HepG2 (cell line): Measurements from ENCODE around the gene ZNF697. TPM values are rescaled to one million over a fixed set of nuclear protein-coding genes. Genes with fewer than 3 reads are reported as not detected.

ENCODE experiments used
- AHDC1 ChIP-seq: sonication (generic); formaldehyde crosslinking; IDR thresholded peaks from 2 replicates; pipeline ENCODE4 v1.5.1; 2020; ENCODE audit warnings: mild to moderate bottlenecking, missing genetic modification reagents, borderline replicate concordance
- BRF2 ChIP-seq: sonication (generic); formaldehyde crosslinking; IDR thresholded peaks from 2 replicates; pipeline ENCODE4 v1.8.1; 2022; ENCODE audit warnings: mild to moderate bottlenecking, missing genetic modification reagents
- EP300 ChIP-seq, 3 experiments: sonication (generic) in 1 of 3; formaldehyde crosslinking in 1 of 3; IDR thresholded peaks; 2 replicates each; pipeline versions ENCODE4 v1.5.1 to v1.6.1; 2011 to 2020; ENCODE audit warnings: low read depth in 2 of 3, low read length in 2 of 3, borderline replicate concordance in 1 of 3, improper control_type of control experiment in 1 of 3, mild to moderate bottlenecking in 1 of 3, missing genetic modification reagents in 1 of 3, moderate library complexity in 1 of 3
- FOSL1 ChIP-seq: sonication (generic); formaldehyde crosslinking; IDR thresholded peaks from 2 replicates; pipeline ENCODE4 v1.9.0; 2021; ENCODE audit warnings: missing genetic modification reagents, borderline replicate concordance
- MIER2 ChIP-seq: IDR thresholded peaks from 2 replicates; pipeline ENCODE4 v1.6.1; 2016; ENCODE audit warnings: missing biosample characterization, missing genetic modification reagents
- MXI1 ChIP-seq: IDR thresholded peaks from 3 replicates; pipeline ENCODE4 v1.6.1; 2012; ENCODE audit warnings: low read depth, low read length, inconsistent platforms, borderline replicate concordance
- PAWR ChIP-seq: sonication (generic); formaldehyde crosslinking; IDR thresholded peaks from 2 replicates; pipeline ENCODE4 v1.4.0; 2020; ENCODE audit warnings: missing genetic modification reagents, mild to moderate bottlenecking, borderline replicate concordance
- PCBP1 ChIP-seq: fragments of 200-400 bp; formaldehyde crosslinking; IDR thresholded peaks from 2 replicates; pipeline ENCODE4 v1.6.1; 2017; ENCODE audit warnings: mild to moderate bottlenecking, low read depth, low read length, borderline replicate concordance
- RFXAP ChIP-seq: sonication (generic); formaldehyde crosslinking; IDR thresholded peaks from 2 replicates; pipeline ENCODE4 v1.4.0; 2020; ENCODE audit warnings: missing genetic modification reagents, borderline replicate concordance
- SIX1 ChIP-seq: sonication (generic); formaldehyde crosslinking; IDR thresholded peaks from 2 replicates; pipeline ENCODE4 v1.4.0; 2020; ENCODE audit warnings: missing genetic modification reagents, borderline replicate concordance
- SNRNP70 ChIP-seq: fragments of 200-400 bp; formaldehyde crosslinking; IDR thresholded peaks from 2 replicates; pipeline ENCODE4 v1.6.1; 2017; ENCODE audit warnings: mild to moderate bottlenecking, low read depth, low read length, moderate library complexity
- SP140L ChIP-seq: sonication (generic); formaldehyde crosslinking; IDR thresholded peaks from 2 replicates; pipeline ENCODE4 v1.4.0; 2020; ENCODE audit warnings: missing genetic modification reagents, borderline replicate concordance
- SRSF4 ChIP-seq: fragments of 200-400 bp; formaldehyde crosslinking; IDR thresholded peaks from one replicate; pipeline ENCODE4 v1.6.1; 2018; ENCODE audit warnings: mild to moderate bottlenecking, low read depth, low read length, moderate library complexity; ENCODE audit not compliant: poor library complexity, severe bottlenecking
- TEAD3 ChIP-seq: optimal IDR thresholded peaks from 2 replicates; pipeline ENCODE3; 2016; ENCODE audit warnings: borderline replicate concordance
- YEATS2 ChIP-seq: sonication (generic); formaldehyde crosslinking; IDR thresholded peaks from 2 replicates; pipeline ENCODE4 v1.4.0; 2020; ENCODE audit warnings: missing genetic modification reagents, borderline replicate concordance
- ZNF160 ChIP-seq: sonication (generic); formaldehyde crosslinking; IDR thresholded peaks from 2 replicates; pipeline ENCODE4 v1.8.0; 2022; ENCODE audit warnings: mild to moderate bottlenecking, inconsistent platforms, missing genetic modification reagents
- ZNF704 ChIP-seq: sonication (generic); formaldehyde crosslinking; IDR thresholded peaks from 2 replicates; pipeline ENCODE4 v1.8.1; 2023; ENCODE audit warnings: mild to moderate bottlenecking, inconsistent platforms, moderate library complexity, missing genetic modification reagents, borderline replicate concordance
- ZNF816 ChIP-seq: sonication (generic); formaldehyde crosslinking; IDR thresholded peaks from 2 replicates; pipeline ENCODE4 v1.8.0; 2022; ENCODE audit warnings: missing genetic modification reagents, mild to moderate bottlenecking, borderline replicate concordance
- ZNF878 ChIP-seq: sonication (generic); formaldehyde crosslinking; IDR thresholded peaks from 2 replicates; pipeline ENCODE4 v1.8.1; 2023; ENCODE audit warnings: mild to moderate bottlenecking, missing genetic modification reagents, moderate library complexity
- polyA plus RNA-seq, 8 experiments: library from polyadenylated mRNA; depleted of rRNA in 3 of 8; stranded (reverse) in 7 of 8; unstranded in 1 of 8; fragments of >200 nt; fragmentation: Illumina TruSeq in 4 of 8; extraction: Trizol in 4 of 8; gene quantifications; 2 replicates each; pipeline versions ENCODE4 v1.2.1 to v1.2.3, GENCODE V29; 2011 to 2016; ENCODE audit warnings: low read depth in 4 of 8, missing spikeins in 1 of 8, mixed read lengths in 1 of 8; ENCODE audit not compliant: insufficient read depth in 1 of 8
- total RNA-seq, 5 experiments: library from RNA; depleted of rRNA; stranded (reverse); fragments of >200 nt; fragmentation: Illumina TruSeq; extraction: Trizol; gene quantifications; 2 replicates each; pipeline ENCODE4 v1.2.3, GENCODE V29; 2016; ENCODE audit warnings: low read depth in 1 of 5
- TF ChIP-seq, protein P1 (sequence below): IDR thresholded peaks from 2 replicates; pipeline ENCODE4 v1.6.1; 2016; ENCODE audit warnings: mild to moderate bottlenecking, missing biosample characterization, missing genetic modification reagents

Gene ZNF697
- total and polyA plus RNA-seq, 2 of the 13 experiments (the other 11 are each of a cell fraction or from before 2014, with no cell fraction given), result 2.3 to 7.1 TPM

DNA sequence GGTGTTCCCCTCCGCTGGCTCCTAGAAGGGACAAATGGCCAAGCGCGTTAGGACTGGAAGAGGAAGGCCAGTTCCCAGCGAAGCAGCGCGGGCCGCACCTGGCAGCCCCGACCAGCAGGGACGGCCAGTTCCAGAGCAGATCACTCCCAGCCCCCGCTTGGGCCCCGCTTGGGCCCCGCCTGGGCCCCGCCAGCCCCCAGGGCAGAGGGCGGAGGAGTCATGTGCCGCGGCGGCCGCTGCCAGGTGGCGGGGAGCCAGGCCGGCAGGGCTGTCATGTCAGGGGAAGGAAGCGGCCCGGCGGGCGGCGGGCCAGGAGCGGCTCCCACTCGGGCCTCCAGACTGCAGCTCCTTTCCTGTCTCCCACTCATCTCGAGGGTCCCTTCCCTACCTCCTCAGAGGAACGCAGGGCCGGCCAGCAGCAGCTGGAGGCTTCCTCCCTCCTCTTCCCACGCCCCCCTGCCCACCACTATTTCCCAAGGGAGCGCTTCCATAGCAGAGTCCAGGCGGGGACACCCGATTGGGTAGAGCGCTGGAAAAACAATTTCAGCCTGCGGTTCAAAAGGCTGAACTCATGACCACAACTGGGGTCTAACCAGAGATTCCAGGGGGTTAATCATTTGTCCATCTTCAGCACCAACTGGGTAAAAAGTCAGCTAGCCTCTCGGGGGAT is 16.5 kb downstream of the ZNF697 start (continued):
- TF ChIP-seq ZNF704 (CRISPR knock-in tag) (peak; percentile 67; the same call in 1 of the 2 replicates), FOSL1 (0 out of 2 replicates have a peak, but pooled peaks have one; percentile 19), MXI1 (no peak; the same call in 2 of the 3 replicates), RFXAP (CRISPR knock-in tag) (peak; percentile 57; the same call in 1 of the 2 replicates), SIX1 (CRISPR knock-in tag) (no peak), ZNF878 (CRISPR knock-in tag) (peak; percentile 91), ZNF816 (peak; percentile 38; the same call in 1 of the 2 replicates), AHDC1 (CRISPR knock-in tag) (no peak; the same call in 1 of the 2 replicates), MIER2 (no peak), SNRNP70 (no peak), ZNF160 (CRISPR knock-in tag) (peak; percentile 92), EP300 (IDR thresholded peaks at IDR 0.05; ENCODE audit: low read depth in 2 of 2, low read length in 2 of 2) (peak in 1 of 2 experiments; percentile 38; a peak in 1 of 4 replicates), EP300 (CRISPR knock-in tag; IDR thresholded peaks at IDR 0.05; ENCODE audit: borderline replicate concordance) (no peak), YEATS2 (CRISPR knock-in tag) (no peak), BRF2 (CRISPR knock-in tag) (peak; percentile 64; the same call in 1 of the 2 replicates), PAWR (CRISPR knock-in tag) (no peak), TEAD3 (CRISPR knock-in tag) (peak; percentile 55), SRSF4 (no peak), PCBP1 (no peak), SP140L (CRISPR knock-in tag) (no peak)
- TF ChIP-seq, protein P1, sequence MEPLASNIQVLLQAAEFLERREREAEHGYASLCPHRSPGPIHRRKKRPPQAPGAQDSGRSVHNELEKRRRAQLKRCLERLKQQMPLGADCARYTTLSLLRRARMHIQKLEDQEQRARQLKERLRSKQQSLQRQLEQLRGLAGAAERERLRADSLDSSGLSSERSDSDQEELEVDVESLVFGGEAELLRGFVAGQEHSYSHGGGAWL (CRISPR knock-in tag), result peak; percentile 92
